NCI-H1092 treated with DMSO at 0.1 percent for 48 hours (cell line): ENCODE measurements around the gene RACGAP1.

Experiments
- DNase-seq: peaks from one replicate; lab custom pipeline; 2025; lab: John Stamatoyannopoulos, UW

RACGAP1 gene

DNA sequence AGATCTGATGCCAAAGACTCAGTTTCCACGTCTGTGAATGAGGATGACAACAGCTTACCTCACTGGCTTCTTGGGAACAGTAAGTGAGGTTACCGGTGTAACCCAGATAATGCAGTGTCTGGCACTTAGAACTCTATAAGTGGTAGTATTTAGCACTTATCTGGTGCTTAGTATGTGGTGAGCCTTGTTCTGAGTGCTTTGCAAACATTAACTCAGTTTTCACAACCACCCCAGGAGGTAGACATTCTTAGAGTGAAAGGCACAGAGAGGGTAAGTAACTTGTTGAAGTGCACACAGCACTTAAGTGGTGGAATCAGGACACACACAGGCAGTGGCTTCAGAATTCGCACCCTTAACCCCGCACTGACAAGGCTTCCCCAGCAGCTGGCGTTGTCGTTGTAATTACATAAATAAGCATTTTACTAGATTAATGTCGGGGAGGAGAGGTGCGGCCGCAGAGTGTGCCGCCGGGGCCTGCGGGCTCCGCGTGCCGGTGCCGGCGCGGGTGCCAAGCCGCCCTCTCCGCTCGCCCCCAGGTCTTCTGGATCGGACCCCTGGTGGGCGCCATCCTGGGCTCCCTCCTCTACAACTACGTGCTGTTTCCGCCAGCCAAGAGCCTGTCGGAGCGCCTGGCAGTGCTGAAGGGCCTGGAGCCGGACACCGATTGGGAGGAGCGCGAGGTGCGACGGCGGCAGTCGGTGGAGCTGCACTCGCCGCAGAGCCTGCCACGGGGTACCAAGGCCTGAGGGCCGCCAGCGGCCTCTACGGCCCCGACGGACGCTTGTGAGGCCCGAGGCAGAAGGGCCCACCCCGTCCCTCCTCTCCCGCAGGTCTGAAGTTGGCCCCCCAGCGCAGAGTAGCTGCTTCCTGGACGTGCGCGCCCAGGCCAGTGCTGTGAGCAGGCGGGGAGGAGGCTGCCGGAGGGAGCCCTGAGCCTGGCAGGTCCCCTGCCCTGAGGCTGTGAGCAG, 70.1 kb downstream of the RACGAP1 start:
- no peak for DNase-seq

DNA sequence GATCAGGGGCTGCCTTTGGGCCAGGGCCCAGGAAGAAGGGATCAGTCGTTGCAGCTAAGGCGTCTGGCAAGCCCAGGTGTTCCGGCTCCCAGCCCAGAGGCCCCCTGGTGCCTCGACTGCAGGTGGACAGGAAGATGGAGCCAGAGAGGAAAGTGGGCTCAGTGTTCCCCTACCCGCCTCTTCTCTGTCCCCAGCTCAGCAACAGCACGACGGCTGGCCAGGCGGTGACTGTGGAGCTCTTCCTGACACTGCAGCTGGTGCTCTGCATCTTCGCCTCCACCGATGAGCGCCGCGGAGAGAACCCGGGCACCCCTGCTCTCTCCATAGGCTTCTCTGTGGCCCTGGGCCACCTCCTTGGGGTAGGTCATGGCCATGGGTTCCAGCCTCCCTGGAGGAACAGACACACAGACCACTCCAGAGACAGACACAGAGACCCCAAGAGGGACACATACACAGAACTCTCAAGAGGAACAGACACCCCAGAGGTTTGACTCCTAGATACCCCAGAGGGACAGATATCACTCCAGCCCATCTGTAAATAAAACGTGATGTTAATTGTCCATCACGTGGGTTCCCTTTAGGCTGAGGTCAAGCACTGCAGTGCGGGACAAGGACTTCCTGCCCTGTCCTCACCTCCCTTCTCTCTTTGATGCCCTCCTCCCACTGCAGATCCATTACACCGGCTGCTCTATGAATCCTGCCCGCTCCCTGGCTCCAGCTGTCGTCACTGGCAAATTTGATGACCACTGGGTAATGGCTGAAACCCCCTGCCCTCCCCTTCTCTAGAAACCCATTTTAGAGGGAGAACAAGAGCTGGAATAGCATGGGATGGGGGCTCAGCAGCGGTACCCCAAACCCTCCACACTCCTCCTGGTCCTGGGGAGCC, 71.1 kb downstream of the RACGAP1 start:
- DNase-seq, result no peak

GRCh38 chr12:49953151-49953550, 72.1 kb downstream of the RACGAP1 start:
- no peak for DNase-seq

GRCh38 chr12:49952391-49953055, 72.8 kb downstream of the RACGAP1 start:
- no peak for DNase-seq

DNA sequence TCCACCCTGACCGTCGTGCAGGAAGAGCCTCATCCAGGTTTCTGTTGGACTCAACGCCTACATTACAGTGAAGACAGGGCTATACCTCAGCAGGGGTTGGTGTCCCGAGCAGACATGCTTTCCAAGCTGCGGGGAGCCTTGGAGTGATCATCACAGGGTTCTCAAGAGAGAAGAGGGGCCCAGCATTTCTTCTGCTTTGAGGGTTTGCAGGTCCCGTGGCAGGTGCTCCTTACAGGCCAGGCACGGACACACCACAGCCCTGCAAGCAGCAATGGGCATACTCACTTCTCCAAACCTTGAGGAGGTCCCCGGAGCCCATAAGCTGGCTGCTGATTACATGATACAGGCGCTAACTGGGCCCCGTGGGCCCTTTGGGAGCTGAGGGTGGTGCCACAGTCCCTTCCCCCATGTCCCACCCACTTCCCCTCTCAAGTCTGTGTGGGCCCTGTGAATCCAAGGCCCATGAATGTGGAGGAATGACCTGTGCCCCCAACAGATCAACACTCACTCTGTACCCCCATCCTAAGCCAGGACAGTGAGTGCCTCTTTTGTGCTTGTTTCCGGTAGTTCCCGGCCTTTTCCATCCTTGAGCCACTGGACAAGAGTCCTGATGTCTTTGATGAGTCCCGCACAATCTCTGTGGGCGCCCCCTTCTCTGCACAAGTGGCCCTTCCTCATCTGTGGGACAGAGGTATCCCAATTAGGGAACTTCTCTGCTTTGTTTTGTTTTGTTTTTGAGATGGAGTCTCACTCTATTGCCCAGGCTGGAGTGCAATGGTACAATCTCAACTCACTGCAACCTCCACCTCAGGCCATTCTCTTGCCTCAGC, 73.7 kb downstream of the RACGAP1 start:
- no peak for DNase-seq

DNA sequence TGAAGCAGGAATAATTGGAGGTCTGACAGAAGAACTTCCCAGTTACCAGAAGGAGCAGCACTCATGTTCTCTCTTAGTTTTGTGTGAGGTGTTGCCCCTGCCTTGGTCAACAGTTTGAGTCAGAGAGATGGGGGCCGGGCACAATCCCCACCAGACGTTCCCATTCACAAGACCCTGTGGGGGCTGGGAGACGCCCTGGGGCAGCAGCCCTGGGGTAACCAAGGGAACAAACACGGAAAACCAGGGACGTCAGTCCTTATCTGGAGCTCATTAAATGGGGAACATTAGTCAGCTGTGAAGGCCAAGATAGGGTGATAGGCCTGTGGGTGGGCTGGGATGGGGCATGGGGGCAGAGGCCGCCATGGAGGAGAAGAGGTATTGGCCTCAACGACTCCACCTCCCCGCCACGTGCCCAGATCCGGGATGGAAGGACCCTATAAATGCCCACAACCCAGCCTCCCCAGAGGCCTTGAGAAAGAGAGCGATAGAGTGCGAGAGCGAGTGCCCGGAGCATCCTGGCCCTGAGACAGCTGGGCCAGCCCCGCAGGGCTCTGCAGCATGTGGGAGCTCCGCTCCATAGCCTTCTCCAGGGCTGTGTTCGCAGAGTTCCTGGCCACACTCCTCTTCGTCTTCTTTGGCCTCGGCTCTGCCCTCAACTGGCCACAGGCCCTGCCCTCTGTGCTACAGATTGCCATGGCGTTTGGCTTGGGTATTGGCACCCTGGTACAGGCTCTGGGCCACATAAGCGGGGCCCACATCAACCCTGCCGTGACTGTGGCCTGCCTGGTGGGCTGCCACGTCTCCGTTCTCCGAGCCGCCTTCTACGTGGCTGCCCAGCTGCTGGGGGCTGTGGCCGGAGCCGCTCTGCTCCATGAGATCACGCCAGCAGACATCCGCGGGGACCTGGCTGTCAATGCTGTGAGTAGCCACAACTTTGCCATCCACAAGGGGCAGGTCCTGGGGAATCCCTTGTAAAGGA, 74.7 kb downstream of the RACGAP1 start, which contains the start of gene AQP2:
TSS of gene AQP2 (plus strand) at position 465 of the 979 bp plus-strand sequence. CDS start at position 559, 94 bp downstream.
- no peak for DNase-seq

- DNase-seq, result no peak
Measured at GRCh38 chr12:49949866-49950265, 75.4 kb downstream of the RACGAP1 start.

DNA sequence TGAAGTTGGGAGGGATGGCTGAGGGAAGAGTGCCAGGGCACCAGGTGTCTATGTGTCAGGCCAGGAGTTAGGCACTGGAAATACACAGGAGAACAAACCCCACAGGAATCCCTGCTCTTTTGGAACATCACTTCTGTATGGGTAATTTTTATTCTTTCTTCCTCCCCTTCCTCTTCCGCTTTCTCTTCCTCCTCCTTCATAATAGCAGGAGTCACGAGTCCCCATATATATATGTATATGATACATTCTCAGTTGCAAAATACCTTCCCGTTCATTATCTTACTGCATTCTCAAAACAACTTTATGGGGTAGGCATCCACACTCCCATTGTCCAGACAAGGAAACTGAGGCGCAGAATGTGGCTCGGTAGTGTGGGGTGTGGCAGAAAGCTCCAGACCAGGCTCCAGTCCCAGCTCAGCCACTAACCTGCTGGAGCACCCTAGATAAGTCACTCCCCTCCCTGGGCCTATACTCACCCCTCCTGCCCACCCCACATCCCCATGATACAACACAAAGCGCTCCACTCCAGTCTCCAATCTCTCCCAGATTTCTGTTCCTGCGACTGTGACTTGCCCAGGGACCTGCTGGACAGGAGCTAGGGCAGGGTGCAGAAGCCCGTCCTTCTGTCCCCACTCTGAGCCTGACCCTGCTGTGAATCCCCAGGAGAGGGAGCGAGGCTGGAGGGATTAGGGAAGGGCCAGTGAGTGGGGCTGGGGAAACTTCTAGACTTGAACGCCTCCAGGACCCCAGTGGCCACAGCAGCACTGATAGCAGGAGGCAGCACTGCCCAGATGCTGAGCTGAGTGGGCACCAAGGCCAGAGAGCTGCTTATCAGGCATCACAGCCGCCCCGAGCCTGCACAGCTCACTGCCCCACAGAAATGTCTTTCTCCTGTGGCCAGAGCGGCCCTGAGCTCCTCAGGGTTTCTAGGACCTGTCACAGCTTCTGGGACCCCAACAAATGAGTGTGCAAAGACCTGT, 76.1 kb downstream of the RACGAP1 start:
- no peak for DNase-seq

DNA sequence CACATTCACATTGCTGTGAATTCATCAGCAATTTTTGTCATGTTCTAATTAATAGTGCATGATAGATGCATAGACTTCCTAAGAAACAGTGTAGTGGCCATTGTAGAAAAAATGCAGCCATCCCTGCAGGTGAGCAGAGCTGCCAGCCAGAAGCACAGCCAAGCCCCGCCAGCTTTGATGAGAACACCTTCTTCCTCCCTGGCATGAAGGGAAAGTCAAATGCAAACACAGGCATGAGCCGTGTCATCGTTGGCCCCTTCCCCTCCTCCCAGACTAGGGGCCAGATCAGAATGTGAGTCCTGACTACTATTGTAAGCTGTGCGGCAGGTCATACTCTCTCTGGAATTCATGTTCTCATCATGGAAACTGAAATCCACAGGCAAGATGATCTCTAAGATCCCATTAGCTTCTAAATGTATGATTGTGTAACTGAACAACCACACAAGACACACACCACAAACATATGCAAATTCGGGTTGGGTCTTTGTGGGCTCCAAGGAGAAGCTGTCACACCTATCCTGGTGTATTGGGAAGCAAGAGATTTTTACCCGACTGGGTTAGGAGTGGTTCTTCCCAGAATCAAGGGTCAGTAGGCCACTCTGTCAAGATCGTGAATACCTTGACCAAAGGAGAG, 77.6 kb downstream of the RACGAP1 start:
- no peak for DNase-seq

- DNase-seq, result peak; percentile 7
Measured at GRCh38 chr12:49946497-49946896, 78.8 kb downstream of the RACGAP1 start.

DNA sequence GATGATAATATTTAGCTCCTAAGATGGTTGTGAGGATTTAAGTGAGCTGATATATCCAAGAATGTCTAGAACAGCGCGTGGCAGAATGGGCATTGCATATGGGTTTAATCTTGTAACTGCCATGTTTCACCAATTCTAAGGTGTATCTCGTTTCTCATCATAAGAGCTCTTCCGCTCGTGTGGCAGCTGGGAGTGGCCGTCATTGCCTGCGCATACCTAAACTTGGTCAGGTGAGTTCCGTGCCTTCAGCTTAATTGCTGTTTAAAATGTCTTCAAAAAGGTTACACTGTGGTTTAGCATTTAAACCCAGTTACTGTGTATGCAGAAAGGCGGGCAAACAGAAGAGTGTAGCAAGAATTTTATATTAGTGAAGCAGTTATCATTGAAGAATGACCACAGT, 79.2 kb downstream of the RACGAP1 start:
- no peak for DNase-seq

DNA sequence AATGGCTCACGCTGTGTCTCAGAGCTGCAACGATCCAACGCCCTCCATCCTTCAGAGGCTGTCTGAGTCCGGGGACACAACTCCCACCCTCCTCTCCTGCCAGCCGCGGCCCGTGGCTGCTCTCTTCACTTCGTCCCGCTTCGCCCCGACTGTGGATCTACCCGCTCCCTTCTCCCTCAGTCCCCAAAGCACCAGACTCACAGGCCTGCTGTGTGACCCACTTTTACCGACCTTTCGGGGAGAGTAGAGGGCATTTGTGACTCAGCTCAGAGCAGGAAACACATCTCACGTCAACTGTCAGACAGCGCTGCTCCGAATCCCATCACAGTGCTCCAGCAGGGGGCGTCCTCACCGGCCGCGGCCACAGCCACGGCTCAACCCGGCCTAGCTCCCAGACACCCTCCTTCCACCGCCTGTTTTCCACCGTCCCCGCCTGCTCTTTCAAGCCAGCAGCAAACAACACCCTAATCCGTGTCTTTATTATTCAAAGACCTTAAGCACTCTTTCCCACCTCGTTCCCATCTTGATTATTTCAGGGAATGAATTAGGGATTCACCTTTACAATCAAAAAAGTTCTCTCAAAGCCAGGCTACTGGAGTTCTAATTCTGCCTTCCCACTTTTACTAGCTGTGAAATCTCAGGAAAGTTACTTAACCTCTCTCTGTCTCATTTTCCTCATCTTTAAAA, 79.8 kb downstream of the RACGAP1 start:
- no peak for DNase-seq

DNA sequence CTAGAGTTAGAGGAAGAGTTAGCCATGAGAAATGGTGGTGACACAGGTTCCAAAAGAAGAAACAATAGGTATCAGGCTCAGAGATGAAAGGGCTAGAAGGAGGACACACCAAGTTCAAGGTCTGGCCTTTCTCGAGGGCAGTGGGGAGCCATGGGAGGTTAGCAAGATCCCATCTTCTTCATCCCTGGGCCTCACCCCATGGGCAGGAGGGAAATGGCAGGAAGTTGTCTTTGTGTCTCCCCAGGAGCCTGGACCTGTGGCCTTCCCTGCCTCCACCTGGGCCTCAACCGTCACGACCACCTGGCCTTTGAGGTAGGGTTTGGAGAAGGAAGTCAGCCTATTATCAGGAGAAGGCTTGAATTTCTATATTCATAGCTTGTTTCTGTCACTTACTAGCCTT, 80.6 kb downstream of the RACGAP1 start:
- DNase-seq, result no peak

- DNase-seq, result no peak
Measured at GRCh38 chr12:49944046-49944445, 81.2 kb downstream of the RACGAP1 start.

GRCh38 chr12:49943625-49943960, 81.7 kb downstream of the RACGAP1 start:
- no peak for DNase-seq

- no peak for DNase-seq
Measured at GRCh38 chr12:49942921-49943624, 82.2 kb downstream of the RACGAP1 start.

- DNase-seq, result no peak
Measured at GRCh38 chr12:49942512-49942893, 82.8 kb downstream of the RACGAP1 start.
